T47D (cell line): ENCODE measurements around the gene ZNF506.
"Not testable (repeated sequence)": the region's sequence is repeated elsewhere in the genome, so short reads cannot be mapped to it uniquely, and the experiment has no call there.

ENCODE experiments used
- DNase-seq, 2 experiments: peaks; one replicate each; pipeline versions ENCODE4 v3.0.0 to v3.0.0-alpha.2; 2011 to 2012; ENCODE audit warnings: low read depth in 1 of 2, low spot score in 1 of 2
- JUND ChIP-seq: IDR thresholded peaks from 2 replicates; pipeline ENCODE4 v1.6.1; 2012; ENCODE audit warnings: low read depth
- in situ Hi-C: cut with HindIII; loops from 2 replicates; pipeline ENCODE4 v1.10.0; 2016; ENCODE audit warnings: low sequenced_read_pairs, low pct_unique_long_range_greater_than_20kb

Gene ZNF506

GRCh38 chr19:19821366-19821951, at the start of gene ZNF506:
Gene ZNF506, minus strand, starts transcription at chr19:19821750. Its CDS starts 147 bp downstream, at chr19:19821603.
- DNase-seq: peak; percentile 82 to 97
- in situ Hi-C loops: no loop called here

GRCh38 chr19:19870086-19870485, 48.5 kb upstream of the ZNF506 start:
- DNase-seq, in situ Hi-C loops: not testable (repeated sequence)

More at GRCh38 chr19:19821366-19821951, at the start of gene ZNF506:
- no peak for TF ChIP-seq JUND

DNA sequence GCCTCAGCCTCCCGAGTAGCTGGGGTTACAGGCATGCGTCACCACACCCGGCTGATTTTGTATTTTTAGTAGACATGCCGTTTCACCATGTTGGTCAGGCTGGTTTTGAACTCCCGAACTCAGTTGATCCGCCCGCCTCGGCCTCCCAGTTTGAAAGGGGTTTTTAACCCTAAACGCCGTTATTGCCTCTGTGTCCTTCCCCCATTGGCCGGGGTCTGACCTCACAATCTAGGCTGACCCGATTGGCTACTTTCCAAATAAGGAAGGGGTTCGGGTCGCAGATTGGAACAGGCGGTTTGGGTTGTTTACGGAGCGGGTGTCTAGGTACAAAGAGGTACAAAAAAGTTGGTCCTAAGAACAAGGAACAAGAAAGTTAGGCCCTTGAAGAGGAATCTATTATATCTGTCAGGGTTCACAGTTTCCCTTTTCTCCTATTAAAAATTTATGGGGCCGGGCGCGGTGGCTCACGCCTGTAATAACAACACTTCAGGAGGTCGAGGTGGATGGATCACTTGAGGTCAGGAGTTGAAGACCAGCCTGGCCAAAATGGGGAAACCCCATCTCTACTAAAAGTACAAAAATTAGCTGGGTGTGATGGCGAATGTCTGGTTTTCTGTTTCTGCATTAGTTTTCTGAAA, 45.2 kb upstream of the ZNF506 start:
- no peak for TF ChIP-seq JUND
- DNase-seq: no peak
- in situ Hi-C loops: no loop called here

GRCh38 chr19:19865750-19866610, 44.4 kb upstream of the ZNF506 start, which contains the start of gene ZNF253:
Gene ZNF253, plus strand, starts transcription at chr19:19865882. Its CDS starts 115 bp downstream, at chr19:19865997.
- peak; percentile 69 to 97 for DNase-seq
- in situ Hi-C loops: no loop called here
- no peak for TF ChIP-seq JUND

DNA sequence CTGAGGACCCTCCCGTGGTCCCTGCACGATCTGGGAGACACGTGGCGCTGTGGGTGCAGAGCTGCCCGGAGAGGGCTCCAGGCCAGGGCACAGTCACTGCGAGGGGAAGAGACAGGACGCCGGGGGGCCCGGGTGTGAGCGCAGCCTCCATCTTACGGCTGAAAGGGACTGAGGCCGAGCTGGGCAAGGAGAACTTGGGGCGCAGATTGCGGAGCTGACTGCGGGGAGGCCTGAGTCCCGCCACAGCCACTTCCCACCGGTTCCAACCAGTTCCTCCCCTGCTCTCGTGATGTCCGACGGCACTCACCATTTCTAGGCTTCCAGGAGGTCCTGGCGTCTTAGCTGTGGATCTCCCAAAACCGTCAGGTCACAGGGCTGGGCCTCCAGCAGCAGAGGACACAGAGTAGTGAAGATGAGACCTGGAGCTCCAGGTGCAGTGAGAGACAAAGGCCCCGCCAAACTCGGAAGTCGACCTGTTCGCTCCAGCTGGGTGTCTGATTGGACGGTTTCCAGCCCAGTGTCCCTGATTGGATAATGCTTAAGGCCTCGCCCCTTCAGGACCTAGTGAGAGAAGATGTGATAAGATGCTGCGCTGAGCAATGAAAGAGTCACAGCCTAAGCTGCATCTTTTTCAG, 39.3 kb upstream of the ZNF506 start:
- in situ Hi-C loops: no loop called here
- no peak for DNase-seq

DNA sequence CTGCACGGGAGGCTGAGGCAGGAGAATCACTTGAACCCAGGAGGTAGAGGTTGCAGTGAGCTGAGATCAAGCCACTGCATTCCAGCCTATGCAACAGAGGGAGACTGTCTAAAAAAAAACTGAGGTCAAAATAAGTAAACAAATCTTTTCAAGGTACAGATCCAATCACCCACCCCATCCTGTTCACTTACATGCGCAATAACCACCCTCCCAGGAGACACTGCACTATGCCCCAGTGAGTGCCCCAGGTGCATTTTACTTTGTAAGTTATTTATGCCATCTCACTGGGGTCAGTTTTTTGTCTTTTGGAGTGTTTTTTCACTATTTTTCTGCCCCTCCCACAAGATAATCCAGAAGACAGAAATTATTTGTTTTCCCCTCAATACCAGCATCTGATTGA, 37.2 kb upstream of the ZNF506 start:
- TF ChIP-seq JUND: no peak
- in situ Hi-C loops: no loop called here
- DNase-seq: no peak

More for the DNA sequence above, 39.3 kb upstream of the ZNF506 start:
- no peak for TF ChIP-seq JUND

GRCh38 chr19:19851740-19852139, 30.2 kb upstream of the ZNF506 start:
- DNase-seq, in situ Hi-C loops: not testable (repeated sequence)

- no peak for DNase-seq
- in situ Hi-C loops: no loop called here
- TF ChIP-seq JUND: no peak
These were observed 27.5 kb upstream of the ZNF506 start for GRCh38 chr19:19849056-19849455.

DNA sequence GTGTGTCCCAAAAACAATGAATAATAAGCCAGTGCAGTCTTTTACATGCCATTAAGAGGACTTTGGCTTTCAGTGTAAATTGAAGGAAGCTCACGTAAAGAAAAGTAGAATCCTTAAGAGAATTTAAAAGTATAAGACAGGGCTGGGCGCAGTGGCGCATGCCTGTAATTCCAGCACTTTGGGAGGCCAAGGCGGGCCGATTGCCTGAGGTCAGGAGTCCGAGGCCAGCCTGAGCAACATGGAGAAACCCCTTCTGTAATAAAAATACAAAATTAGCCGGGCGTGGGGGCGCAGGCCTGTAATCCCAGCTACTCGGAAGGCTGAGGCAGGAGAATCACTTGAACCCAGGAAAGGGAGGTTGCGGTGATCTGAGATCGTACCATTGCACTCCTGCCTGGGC, 26.2 kb upstream of the ZNF506 start:
- no peak for TF ChIP-seq JUND
- in situ Hi-C loops: no loop called here
- DNase-seq: no peak

- in situ Hi-C loops: no loop called here
- no peak for DNase-seq
- TF ChIP-seq JUND: no peak
These were observed 14.0 kb upstream of the ZNF506 start for GRCh38 chr19:19835560-19836038.

GRCh38 chr19:19826875-19827274, 5.3 kb upstream of the ZNF506 start:
- in situ Hi-C loops: no loop called here
- DNase-seq: no peak

DNA sequence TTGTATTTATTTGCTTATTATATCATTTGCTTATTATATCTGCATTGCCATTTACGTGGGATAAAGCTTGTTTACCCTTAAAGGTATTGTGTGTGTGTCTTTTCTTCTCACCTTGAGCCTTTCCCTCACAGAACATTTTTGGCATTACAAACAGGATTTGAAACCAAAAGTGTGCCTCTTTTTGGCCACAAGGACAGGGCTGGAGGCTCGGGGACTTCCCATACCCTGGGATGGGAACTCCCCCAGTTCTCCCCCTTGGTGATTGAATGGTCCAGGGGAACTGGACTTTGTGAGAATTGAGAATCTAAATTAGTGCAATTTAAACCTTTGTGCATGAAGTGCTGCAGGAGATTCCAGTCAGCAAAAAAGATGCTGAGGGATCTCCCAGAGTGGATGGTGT, 2.4 kb upstream of the ZNF506 start:
- in situ Hi-C loops: no loop called here
- DNase-seq: no peak
- no peak for TF ChIP-seq JUND

More at GRCh38 chr19:19826875-19827274, 5.3 kb upstream of the ZNF506 start:
- no peak for TF ChIP-seq JUND

DNA sequence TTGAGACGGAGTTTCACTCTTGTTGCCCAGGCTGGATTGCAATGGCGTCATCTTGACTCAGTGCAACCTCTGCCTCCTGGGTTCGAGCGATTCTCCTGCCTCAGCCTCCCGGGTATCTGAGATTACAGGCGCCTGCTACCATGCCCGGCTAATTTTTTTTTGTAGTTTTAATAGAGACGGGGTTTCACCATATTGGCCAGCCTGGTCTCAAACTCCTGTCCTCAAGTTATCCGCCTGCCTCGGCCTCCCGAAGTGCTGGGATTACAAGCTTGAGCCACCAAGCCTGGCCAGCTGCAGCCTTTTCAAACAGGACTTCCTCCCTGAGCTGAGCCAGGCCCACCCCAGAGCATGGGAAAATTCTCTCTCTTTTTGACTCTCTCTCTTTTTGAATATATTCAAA, 426 bp upstream of the ZNF506 start:
- DNase-seq, in situ Hi-C loops: not testable (repeated sequence)
